NCI-H69 (cell line): ENCODE data around the gene TRAF4.
"Not testable (repeated sequence)": the region's sequence is repeated elsewhere in the genome, so short reads cannot be mapped to it uniquely, and the experiment has no call there.

Source experiments
- DNase-seq: peaks from one replicate; lab custom pipeline; 2025; lab: John Stamatoyannopoulos, UW

The TRAF4 gene

GRCh38 chr17:28783161-28783560, 39.4 kb downstream of the TRAF4 start:
- DNase-seq = no peak

- DNase-seq = no peak
Observed at GRCh38 chr17:28788100-28788499, 44.3 kb downstream of the TRAF4 start.

- no peak for DNase-seq
Observed at GRCh38 chr17:28792877-28793661, 49.3 kb downstream of the TRAF4 start.

DNA sequence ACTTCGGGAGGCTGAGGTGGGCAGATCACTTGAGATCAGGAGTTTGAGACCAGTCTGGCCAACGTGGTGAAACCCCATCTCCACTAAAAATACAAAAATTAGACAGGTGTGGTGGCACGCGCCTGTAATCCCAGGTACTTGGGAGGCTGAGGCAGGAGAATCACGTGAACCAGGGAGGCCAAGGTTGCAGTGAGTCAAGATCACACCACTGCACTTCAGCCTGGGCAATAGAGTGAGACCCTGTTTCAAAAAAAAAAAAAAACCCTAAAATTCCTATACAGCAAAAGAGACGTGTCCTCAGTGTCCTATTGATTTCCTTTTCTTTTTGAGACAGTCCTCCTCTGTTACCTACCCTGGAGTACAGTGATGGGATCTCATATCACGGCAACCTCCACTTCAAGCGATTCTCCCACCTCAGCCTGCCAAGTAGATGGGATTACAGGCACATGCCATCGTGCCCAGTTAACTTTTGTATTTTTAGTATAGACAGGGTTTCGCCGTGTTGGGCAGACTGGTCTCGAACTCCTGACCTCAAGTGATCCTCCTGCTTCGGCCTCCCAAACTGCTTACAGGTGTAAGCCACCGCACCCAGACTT, 51.1 kb downstream of the TRAF4 start:
- not testable (repeated sequence) for DNase-seq

DNA sequence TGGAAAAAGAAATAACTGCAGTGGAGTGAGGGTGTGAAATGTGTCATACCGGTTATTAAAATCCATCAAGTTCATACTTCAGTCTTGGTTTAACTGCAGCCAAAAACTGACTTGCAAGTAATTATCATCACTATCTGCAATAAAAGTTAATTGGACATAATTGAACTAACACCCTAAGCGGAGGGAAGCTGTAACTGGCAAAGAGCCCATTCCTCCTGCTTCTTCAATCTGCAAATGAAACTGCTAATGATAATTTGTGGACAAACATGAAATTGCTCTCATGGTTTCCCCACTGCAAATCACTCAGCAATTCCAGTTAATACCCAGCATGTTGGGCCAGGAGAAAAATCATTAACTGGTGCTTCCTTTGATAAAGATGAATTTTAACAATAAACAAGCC, 52.3 kb downstream of the TRAF4 start:
- peak; percentile 97 for DNase-seq
